OCI-LY1 (cell line): Measurements from ENCODE around the gene CLIP2.

Experiments used
- EZH2 ChIP-seq: fragments of 200-600 bp; sonication (generic), shearing (Covaris generic); IDR thresholded peaks from 2 replicates; pipeline ENCODE4 v1.8.0; 2017; ENCODE audit warnings: borderline replicate concordance, mixed run types, mild to moderate bottlenecking, antibody characterized with exemption, low read length, moderate library complexity, mixed read lengths
- TF ChIP-seq, protein P1 (sequence below): fragments of 200-600 bp; sonication (generic), shearing (Covaris generic); IDR thresholded peaks from 2 replicates; pipeline ENCODE4 v1.5.1; 2017; ENCODE audit warnings: mild to moderate bottlenecking, antibody characterized with exemption, low read length, moderate library complexity, mixed read lengths

DNA sequence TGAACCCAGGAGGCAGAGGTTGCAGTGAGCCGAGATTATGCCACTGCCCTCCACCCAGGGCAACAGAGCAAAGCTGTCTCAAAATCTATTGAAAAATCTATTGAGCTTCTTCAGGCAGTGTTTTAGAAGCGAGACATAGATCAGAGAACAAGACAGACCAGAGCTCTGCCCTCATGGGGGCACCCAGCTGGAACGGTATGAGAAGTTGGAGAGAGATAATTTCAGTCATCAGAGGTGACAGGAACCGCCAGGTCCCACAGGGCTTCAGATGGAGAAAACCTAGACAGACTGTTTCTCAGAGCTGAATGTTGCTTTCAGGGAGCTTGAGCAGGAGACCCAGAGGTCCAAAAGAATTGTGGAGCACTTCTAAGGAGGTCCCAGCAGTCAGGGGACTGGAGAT, 150.3 kb downstream of the CLIP2 start:
- TF ChIP-seq, protein P1, sequence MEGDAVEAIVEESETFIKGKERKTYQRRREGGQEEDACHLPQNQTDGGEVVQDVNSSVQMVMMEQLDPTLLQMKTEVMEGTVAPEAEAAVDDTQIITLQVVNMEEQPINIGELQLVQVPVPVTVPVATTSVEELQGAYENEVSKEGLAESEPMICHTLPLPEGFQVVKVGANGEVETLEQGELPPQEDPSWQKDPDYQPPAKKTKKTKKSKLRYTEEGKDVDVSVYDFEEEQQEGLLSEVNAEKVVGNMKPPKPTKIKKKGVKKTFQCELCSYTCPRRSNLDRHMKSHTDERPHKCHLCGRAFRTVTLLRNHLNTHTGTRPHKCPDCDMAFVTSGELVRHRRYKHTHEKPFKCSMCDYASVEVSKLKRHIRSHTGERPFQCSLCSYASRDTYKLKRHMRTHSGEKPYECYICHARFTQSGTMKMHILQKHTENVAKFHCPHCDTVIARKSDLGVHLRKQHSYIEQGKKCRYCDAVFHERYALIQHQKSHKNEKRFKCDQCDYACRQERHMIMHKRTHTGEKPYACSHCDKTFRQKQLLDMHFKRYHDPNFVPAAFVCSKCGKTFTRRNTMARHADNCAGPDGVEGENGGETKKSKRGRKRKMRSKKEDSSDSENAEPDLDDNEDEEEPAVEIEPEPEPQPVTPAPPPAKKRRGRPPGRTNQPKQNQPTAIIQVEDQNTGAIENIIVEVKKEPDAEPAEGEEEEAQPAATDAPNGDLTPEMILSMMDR: no peak
- TF ChIP-seq EZH2: no peak
